GM12872 (cell line): ENCODE data around the gene ARMC12.
A peak's percentile ranks its signal among the peaks of the same experiment; 100 is the strongest.

Experiments
- TF ChIP-seq, protein P1 (sequence below): IDR thresholded peaks from 3 replicates; pipeline ENCODE4 v1.5.1; 2011; ENCODE audit warnings: low read depth, mild to moderate bottlenecking, low read length, moderate library complexity; ENCODE audit not compliant: insufficient read depth

Gene ARMC12

DNA sequence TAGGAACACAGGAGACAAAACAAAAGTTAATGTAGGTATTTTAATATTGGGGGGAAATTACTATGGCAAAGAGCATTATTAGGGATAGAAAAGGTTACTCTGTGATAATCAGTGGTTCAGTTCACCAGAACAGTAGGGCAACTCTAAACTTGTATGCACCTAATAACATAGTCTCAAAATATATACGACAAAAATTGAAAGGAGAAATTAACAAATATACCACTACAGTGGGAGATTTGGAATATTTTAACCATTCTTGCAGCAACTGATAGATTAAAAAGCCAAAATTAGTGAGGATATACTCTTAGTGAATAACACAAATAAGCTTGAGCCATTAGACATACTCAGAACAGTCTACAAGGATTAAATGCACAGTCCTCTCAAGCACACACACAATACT, 11.0 kb downstream of the ARMC12 start:
- TF ChIP-seq, protein P1, sequence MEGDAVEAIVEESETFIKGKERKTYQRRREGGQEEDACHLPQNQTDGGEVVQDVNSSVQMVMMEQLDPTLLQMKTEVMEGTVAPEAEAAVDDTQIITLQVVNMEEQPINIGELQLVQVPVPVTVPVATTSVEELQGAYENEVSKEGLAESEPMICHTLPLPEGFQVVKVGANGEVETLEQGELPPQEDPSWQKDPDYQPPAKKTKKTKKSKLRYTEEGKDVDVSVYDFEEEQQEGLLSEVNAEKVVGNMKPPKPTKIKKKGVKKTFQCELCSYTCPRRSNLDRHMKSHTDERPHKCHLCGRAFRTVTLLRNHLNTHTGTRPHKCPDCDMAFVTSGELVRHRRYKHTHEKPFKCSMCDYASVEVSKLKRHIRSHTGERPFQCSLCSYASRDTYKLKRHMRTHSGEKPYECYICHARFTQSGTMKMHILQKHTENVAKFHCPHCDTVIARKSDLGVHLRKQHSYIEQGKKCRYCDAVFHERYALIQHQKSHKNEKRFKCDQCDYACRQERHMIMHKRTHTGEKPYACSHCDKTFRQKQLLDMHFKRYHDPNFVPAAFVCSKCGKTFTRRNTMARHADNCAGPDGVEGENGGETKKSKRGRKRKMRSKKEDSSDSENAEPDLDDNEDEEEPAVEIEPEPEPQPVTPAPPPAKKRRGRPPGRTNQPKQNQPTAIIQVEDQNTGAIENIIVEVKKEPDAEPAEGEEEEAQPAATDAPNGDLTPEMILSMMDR = no peak

DNA sequence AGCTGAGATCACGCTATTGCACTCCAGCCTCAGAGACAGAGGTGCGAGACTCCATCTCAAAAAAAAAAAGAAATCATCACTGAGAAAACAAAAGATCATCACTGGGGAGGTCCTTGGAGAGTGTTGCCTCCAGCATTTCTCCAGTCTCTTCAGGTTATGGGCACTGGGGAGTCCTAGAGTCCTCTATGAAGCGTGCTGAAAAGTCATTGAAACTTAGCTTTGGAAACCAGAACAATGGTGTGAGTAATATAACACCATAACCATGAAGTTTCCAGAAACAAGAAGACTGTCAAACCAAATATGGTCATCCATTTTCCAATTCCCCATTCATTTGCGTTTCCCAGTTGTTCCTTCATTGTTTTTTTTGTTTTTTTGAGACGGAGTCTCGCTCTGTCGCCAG, 13.7 kb downstream of the ARMC12 start:
- TF ChIP-seq, protein P1 = no peak

DNA sequence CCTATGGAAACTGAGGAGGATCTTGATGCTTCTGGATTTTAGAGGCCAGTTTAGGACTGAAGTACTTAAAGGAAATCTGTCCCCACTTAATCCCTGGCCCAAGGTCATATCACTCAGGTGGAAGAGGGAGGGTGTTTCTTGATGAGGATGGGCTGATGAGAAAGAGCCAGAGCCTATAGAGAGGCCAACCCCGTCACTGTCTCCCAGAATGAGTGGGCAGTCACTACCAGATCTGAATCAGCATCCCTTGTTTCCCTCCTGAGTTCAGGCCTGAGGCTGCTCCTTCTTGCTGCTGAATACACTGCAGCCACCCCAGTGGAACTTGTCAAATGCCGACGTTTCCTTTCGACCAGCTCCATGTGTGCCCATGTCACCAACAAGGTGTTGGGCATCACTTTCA, 14.8 kb downstream of the ARMC12 start:
- TF ChIP-seq, protein P1 = no peak

DNA sequence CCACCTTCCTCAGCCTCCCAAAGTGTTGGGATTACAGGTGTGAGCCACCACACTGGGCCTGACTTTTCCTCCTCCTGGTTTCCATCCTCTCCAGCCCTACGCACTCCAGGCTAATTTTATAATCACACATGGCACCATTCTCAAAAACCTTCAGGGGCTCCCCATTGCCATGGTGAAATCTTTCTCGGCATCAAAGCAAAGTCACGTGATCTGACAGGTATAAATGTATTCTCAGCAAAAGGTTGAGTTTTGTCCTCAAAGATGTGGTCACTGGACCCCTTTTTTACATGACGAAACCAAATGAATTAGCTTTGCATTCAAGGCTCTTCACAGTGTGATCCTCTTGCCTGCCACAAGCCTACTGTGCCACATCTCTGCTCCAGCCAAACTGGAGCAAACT, 15.5 kb downstream of the ARMC12 start:
- TF ChIP-seq, protein P1 = no peak

DNA sequence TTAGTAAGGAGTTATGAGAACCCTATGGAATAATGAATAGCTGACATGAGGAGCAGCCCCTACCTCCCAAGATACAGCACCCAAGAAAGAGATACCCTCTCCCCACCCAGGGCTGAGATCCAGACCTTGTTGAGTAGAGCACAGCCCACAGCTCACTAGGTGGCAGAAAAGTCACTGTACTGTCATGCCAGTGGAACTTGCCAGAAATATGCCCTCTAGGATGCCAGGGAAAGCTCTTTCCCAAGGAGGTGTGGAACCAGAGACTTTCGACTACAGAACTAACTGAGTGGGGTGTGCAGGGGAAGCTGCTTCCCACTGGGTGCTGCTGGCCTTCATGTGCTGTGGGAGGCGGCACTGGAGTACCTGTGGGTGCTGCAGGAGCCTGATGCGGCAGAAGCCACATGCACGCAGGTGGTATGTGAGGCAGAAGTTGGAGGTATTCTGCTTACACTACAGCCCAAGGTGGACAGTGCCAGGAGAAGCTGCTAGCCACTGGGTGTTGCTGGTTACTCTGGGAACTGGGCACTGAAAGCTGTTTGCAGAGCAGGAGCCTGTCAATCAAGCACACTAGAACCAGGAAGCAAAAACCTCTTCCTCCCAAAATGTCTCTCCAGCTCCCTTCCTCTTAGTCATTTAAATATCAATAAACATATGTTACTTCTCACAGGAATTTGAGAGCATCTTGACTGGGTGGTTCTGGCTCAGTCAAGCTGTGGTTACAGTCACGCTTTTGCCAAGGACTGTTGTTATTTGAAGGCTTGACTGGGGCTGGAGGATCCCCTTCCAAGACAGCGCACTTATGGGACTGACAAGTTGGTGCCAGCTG, 17.8 kb downstream of the ARMC12 start:
- TF ChIP-seq, protein P1 = no peak

DNA sequence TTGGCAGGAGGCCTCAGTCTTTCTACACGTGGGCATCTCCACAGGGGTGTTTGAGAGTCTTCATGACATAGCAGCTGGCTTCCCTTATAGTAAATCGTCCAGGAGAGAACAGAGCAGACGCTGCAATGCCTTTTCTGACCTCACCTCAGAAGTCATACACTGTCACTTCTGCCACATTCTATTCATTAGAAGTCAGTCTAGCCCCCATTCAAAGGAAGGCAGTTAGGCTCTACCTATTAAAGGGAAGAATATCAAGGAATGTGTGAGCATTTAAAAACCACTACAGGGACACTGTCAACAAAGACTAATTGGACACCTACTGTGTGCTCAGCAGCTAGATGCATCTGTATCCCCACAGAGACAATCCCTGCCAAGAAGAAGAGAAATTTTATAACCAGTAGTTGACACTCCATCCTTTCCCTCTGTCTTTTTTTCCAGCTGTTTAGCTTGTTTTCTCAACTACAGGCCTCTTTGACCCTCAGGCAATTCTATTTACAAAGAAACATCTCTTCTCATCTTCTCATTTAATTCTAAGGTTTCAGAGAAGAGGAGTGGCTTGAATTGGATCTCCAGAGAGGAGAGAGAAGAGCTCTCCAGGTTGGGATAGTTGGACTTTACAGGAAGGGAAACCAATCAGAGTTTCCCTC, 18.6 kb downstream of the ARMC12 start:
- TF ChIP-seq, protein P1 = no peak

DNA sequence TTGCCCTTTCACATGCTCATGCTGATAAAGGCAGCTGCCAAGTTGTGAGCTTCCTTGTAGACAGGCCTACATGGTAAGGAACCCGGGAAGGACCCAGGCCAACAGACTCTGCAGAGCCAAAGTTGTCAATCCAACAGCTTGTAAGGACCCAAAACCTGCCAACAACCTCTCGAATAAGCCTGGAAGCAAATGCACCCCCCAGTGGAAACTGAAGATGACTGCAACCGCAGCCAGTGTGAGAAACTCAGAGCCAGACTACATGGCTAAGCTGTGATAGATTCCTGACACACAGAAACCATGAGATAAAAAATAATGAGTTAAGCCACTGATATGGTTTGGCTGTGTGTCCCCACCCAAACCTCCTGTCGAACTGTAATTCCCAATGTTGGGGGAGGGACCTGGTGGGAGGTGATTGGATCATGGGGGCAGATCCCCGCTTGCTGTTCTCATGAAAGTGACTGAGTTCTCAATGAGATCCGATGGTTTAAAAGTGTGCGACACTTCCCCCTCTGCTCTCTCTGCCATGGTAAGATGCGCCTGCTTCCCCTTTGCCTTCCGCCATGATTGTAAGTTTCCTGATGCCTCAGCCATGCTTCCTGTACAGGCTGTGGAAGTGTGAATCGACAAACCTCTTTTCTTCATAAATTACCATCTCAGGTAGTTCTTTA, 20.8 kb downstream of the ARMC12 start:
- TF ChIP-seq, protein P1 = peak; percentile 72
